IMR-90 (cell line): ENCODE results near the gene TDRD7. TPM values are rescaled to one million over a fixed set of nuclear protein-coding genes. Genes with fewer than 3 reads are reported as not detected.

Experiments
- ATAC-seq: fragments of 200-7000 bp; cut with Tn5 transposase; 2 replicates; pipeline ENCODE4 v1.9.1; 2020; ENCODE audit warnings: low read depth, mild to moderate bottlenecking, moderate library complexity
- BruUV-seq: library from RNA; stranded (reverse); fragments of 400-500 nt; replicated peaks from 2 replicates; lab custom pipeline; 2021; lab: Mats Ljungman, UMichigan
- CTCF ChIA-PET: fragments of 300-600 bp; formaldehyde crosslinking; extraction: SDS; loops from one replicate; lab custom pipeline; 2021; ENCODE audit warnings: antibody characterized with exemption; lab: Yijun Ruan, JAX
- POLR2A ChIA-PET: fragments of 300-600 bp; sonication (Branson Sonifier 250); formaldehyde crosslinking; loops from one replicate; lab custom pipeline; 2022; ENCODE audit warnings: antibody characterized with exemption; ENCODE audit not compliant: unreplicated experiment; lab: Charles Lee
- DNase-seq: peaks from one replicate; pipeline ENCODE4 v3.0.0; 2013
- H2AFZ ChIP-seq: replicated peaks from 2 replicates; pipeline ENCODE3; 2013; ENCODE audit warnings: low read length, mild to moderate bottlenecking; ENCODE audit not compliant: poor library complexity
- H2AK5ac ChIP-seq: 2 replicates; pipeline ENCODE4 v1.6.1; 2013; ENCODE audit warnings: low read depth, low read length, inconsistent platforms
- H2AK9ac ChIP-seq: replicated peaks from 2 replicates; pipeline ENCODE3; 2013; ENCODE audit warnings: mild to moderate bottlenecking, low read depth, low read length, moderate library complexity; ENCODE audit not compliant: poor library complexity
- H2BK120ac ChIP-seq: 2 replicates; pipeline ENCODE4 v1.6.1; 2013; ENCODE audit warnings: low read depth, low read length, inconsistent platforms
- H2BK15ac ChIP-seq: 3 replicates; pipeline ENCODE4 v1.6.1; 2013; ENCODE audit warnings: low read depth, low read length, inconsistent platforms
- H2BK20ac ChIP-seq: 2 replicates; pipeline ENCODE4 v1.6.1; 2013; ENCODE audit warnings: low read depth, mild to moderate bottlenecking, inconsistent platforms, low read length, moderate library complexity
- H2BK5ac ChIP-seq: 2 replicates; pipeline ENCODE4 v1.6.1; 2013; ENCODE audit warnings: mild to moderate bottlenecking, low read depth, low read length, inconsistent platforms; ENCODE audit not compliant: poor library complexity, severe bottlenecking
- H3K14ac ChIP-seq: replicated peaks from 2 replicates; pipeline ENCODE4 v1.6.1; 2013; ENCODE audit warnings: low read depth, low read length, inconsistent platforms
- H3K18ac ChIP-seq: 2 replicates; pipeline ENCODE4 v1.6.1; 2013; ENCODE audit warnings: low read depth, low read length, control low read depth
- H3K23ac ChIP-seq: 2 replicates; pipeline ENCODE4 v1.6.1; 2013; ENCODE audit warnings: low read depth, low read length, inconsistent platforms
- H3K27ac ChIP-seq: 2 replicates; pipeline ENCODE4 v1.5.1; 2013; ENCODE audit warnings: mild to moderate bottlenecking, control low read depth, low read length; ENCODE audit not compliant: insufficient read depth
- H3K27me3 ChIP-seq: 2 replicates; pipeline ENCODE4 v1.6.1; 2013; ENCODE audit warnings: low read length; ENCODE audit not compliant: control insufficient read depth, insufficient read depth
- H3K36me3 ChIP-seq: 2 replicates; pipeline ENCODE4 v1.6.1; 2013; ENCODE audit warnings: low read length, mixed read lengths; ENCODE audit not compliant: control insufficient read depth, insufficient read depth
- H3K4ac ChIP-seq: 2 replicates; pipeline ENCODE4 v1.6.1; 2013; ENCODE audit warnings: low read depth, low read length, inconsistent platforms
- H3K4me1 ChIP-seq: 2 replicates; pipeline ENCODE4 v1.6.1; 2013; ENCODE audit warnings: low read length, mixed read lengths; ENCODE audit not compliant: control insufficient read depth, insufficient read depth
- H3K4me2 ChIP-seq: 2 replicates; pipeline ENCODE4 v1.6.1; 2013; ENCODE audit warnings: low read depth, mild to moderate bottlenecking, control low read depth, low read length, moderate library complexity
- H3K4me3 ChIP-seq: 2 replicates; pipeline ENCODE4 v1.5.1; 2013; ENCODE audit warnings: low read depth, mild to moderate bottlenecking, control low read depth, low read length, moderate library complexity; ENCODE audit not compliant: insufficient read depth
- H3K56ac ChIP-seq: 2 replicates; pipeline ENCODE4 v1.6.1; 2013; ENCODE audit warnings: low read length, inconsistent platforms; ENCODE audit not compliant: insufficient read depth; ENCODE audit errors: extremely low read depth
- H3K79me1 ChIP-seq, 2 experiments: 2 replicates each; pipeline ENCODE4 v1.6.1; 2013; ENCODE audit warnings: low read length in 2 of 2, inconsistent platforms in 1 of 2, low read depth in 1 of 2
- H3K9ac ChIP-seq: 2 replicates; pipeline ENCODE4 v1.6.1; 2013; ENCODE audit warnings: low read depth, low read length, control low read depth
- H3K9me1 ChIP-seq: 2 replicates; pipeline ENCODE4 v1.6.1; 2013; ENCODE audit warnings: low read length, inconsistent platforms; ENCODE audit not compliant: insufficient read depth
- H3K9me3 ChIP-seq: 2 replicates; pipeline ENCODE4 v1.6.1; 2013; ENCODE audit warnings: low read length; ENCODE audit not compliant: control insufficient read depth, insufficient read depth
- H4K20me1 ChIP-seq: 2 replicates; pipeline ENCODE4 v1.6.1; 2013; ENCODE audit warnings: low read length, inconsistent platforms; ENCODE audit not compliant: insufficient read depth
- H4K5ac ChIP-seq: 2 replicates; pipeline ENCODE4 v1.6.1; 2013; ENCODE audit warnings: mild to moderate bottlenecking, low read depth, low read length, control low read depth
- H4K8ac ChIP-seq, 2 experiments: 2 replicates each; pipeline ENCODE4 v1.6.1; 2013; ENCODE audit warnings: low read depth in 2 of 2, low read length in 2 of 2, control low read depth in 1 of 2, inconsistent platforms in 1 of 2
- H4K91ac ChIP-seq: 2 replicates; pipeline ENCODE4 v1.6.1; 2013; ENCODE audit warnings: low read depth, low read length, inconsistent platforms; ENCODE audit not compliant: insufficient read depth
- BHLHE40 ChIP-seq: fragments of 150-350 bp; IDR thresholded peaks from 2 replicates; pipeline ENCODE4 v1.6.1; 2016; ENCODE audit warnings: mild to moderate bottlenecking, low read depth, low read length
- CTCF ChIP-seq: conservative IDR thresholded peaks from 2 replicates; pipeline ENCODE4 v1.5.1; 2012; ENCODE audit warnings: mild to moderate bottlenecking, low read depth, low read length, improper control_type of control experiment
- ELK1 ChIP-seq: fragments of 150-350 bp; IDR thresholded peaks from 2 replicates; pipeline ENCODE4 v1.6.1; 2016; ENCODE audit warnings: low read depth, mild to moderate bottlenecking, low read length, moderate library complexity, borderline replicate concordance
- MXI1 ChIP-seq: IDR thresholded peaks from 2 replicates; pipeline ENCODE4 v1.6.1; 2012; ENCODE audit warnings: low read depth, mild to moderate bottlenecking, low read length, moderate library complexity, borderline replicate concordance
- NFE2L2 ChIP-seq: fragments of 150-350 bp; IDR thresholded peaks from 2 replicates; pipeline ENCODE4 v1.6.1; 2016; ENCODE audit warnings: low read depth, mild to moderate bottlenecking, low read length
- POLR2A ChIP-seq: IDR thresholded peaks from 2 replicates; pipeline ENCODE4 v1.6.1; 2012; ENCODE audit warnings: mild to moderate bottlenecking, low read depth, low read length
- SMC3 ChIP-seq: fragments of 150-350 bp; IDR thresholded peaks from 2 replicates; pipeline ENCODE4 v1.6.1; 2016; ENCODE audit warnings: low read depth, mild to moderate bottlenecking, antibody characterized with exemption, low read length, moderate library complexity
- USF2 ChIP-seq: fragments of 150-350 bp; IDR thresholded peaks from 2 replicates; pipeline ENCODE4 v1.6.1; 2017; ENCODE audit warnings: mild to moderate bottlenecking, antibody characterized with exemption, low read length, low read depth
- WGBS, 2 experiments: methylation state at CpG; one replicate each; pipeline versions ENCODE4 v1.1.5 to v1.1.7; 2013; ENCODE audit warnings: missing lambda C conversion rate in 2 of 2; ENCODE audit not compliant: insufficient read length in 1 of 2; ENCODE audit errors: extremely low coverage in 2 of 2; 5-methylcytosine and 5-hydroxymethylcytosine counted together
- dilution Hi-C: fragments of 300-500 bp; cut with HindIII; formaldehyde crosslinking; loops from one replicate; pipeline ENCODE4 v1.14.3; 2018; ENCODE audit warnings: low sequenced_read_pairs; ENCODE audit not compliant: unreplicated experiment
- in situ Hi-C: fragments of 300-500 bp; cut with MboI; formaldehyde crosslinking; loops from 3 replicates; pipeline ENCODE4 v1.14.3; 2019; ENCODE audit warnings: low sequenced_read_pairs, inconsistent platforms, mixed read lengths
- intact Hi-C: fragments of 100-400 bp; cut with micrococcal nuclease; formaldehyde crosslinking; loops from 2 replicates; pipeline ENCODE4 v1.10.0; 2022
- polyA plus RNA-seq, 3 experiments: library from polyadenylated mRNA; depleted of rRNA; stranded (reverse); fragments of >200 nt; gene quantifications; 2 replicates each; pipeline ENCODE4 v1.2.3, GENCODE V29; 2012; ENCODE audit warnings: low replicate concordance in 1 of 3
- total RNA-seq: library from RNA; depleted of rRNA; stranded (reverse); fragments of >200 nt; gene quantifications from 2 replicates; pipeline ENCODE4 v1.2.3, GENCODE V29; 2012

Gene TDRD7
- total and polyA plus RNA-seq, 2 of the 4 experiments (the other 2 are of a cell fraction), result 4.4 to 9.7 TPM

GRCh38 chr9:97527626-97528528, 116.0 kb downstream of the TDRD7 start:
- BruUV-seq, result no TSS peak
- H4K5ac ChIP-seq, result no peak overlapping the region
- no peak overlapping the region for H3K4me2 ChIP-seq
- no peak overlapping the region for H3K18ac ChIP-seq
- no peak overlapping the region for H3K27ac ChIP-seq
- no peaks in the 10 kb centered on the region; the same call in none of the 2 replicates for H3K9me1 ChIP-seq
- intact Hi-C loops (no loop called here), dilution Hi-C loops (no loop called here), in situ Hi-C loops (no loop called here)
- H2BK5ac ChIP-seq, result no peak overlapping the region
- H2AFZ ChIP-seq, result no peak overlapping the region
- peaks cover 11% of the 10 kb centered on the region; the same call in 1 of the 2 replicates for H3K36me3 ChIP-seq
- H4K91ac ChIP-seq, result no peak overlapping the region
- H3K9ac ChIP-seq, result no peak overlapping the region
- no peaks in the 10 kb centered on the region for H4K20me1 ChIP-seq
- no peak overlapping the region for H2BK120ac ChIP-seq
- no peak overlapping the region for H3K4ac ChIP-seq
- H2AK5ac ChIP-seq, result no peak overlapping the region
- H3K4me3 ChIP-seq, result no peak overlapping the region
- DNase-seq (no peak), ATAC-seq (no peak)
- no peaks in the 10 kb centered on the region for H3K27me3 ChIP-seq
- H3K9me3 ChIP-seq, result no peaks in the 10 kb centered on the region
- no peak overlapping the region for H3K23ac ChIP-seq
- no peak overlapping the region for H3K14ac ChIP-seq
- 82% methylated on average over 8 of the region's 18 CpGs; no CpG with 5 or more reads in 1 of the 2 experiments for WGBS, 2 experiments
- no peak overlapping the region for H2BK15ac ChIP-seq
- CTCF ChIA-PET, result interaction anchor here (1.0 kb wide), 1 partner anchor 12 kb away, joined by 3 read pairs; no protein-coding TSS in a partner anchor
- H2AK9ac ChIP-seq, result peak overlapping the region; percentile 25
- H3K79me1 ChIP-seq, result no peaks in the 10 kb centered on the region
- peaks cover 9% of the 10 kb centered on the region for H3K4me1 ChIP-seq
- TF ChIP-seq NFE2L2 (no peak), USF2 (no peak), CTCF (no peak), ELK1 (no peak), BHLHE40 (no peak), MXI1 (no peak), POLR2A (no peak), SMC3 (no peak)
- H4K8ac ChIP-seq, result no peak overlapping the region
- H3K56ac ChIP-seq, result no peak overlapping the region
- POLR2A ChIA-PET, result no interaction called here
- no peak overlapping the region for H2BK20ac ChIP-seq
